Measurements from ENCODE around the gene PTPRM. TPM values are rescaled to one million over a fixed set of nuclear protein-coding genes. Genes with fewer than 3 reads are reported as not detected.

Gene PTPRM
- total RNA-seq, 1 experiment from 2014 or later = 6.2 TPM

- Histone ChIP-seq H3K14ac (ENCODE audit: insufficient read depth, low read length) (no peak overlapping the region), H2AFZ (ENCODE audit: low read length) (no peak overlapping the region), H3K56ac (ENCODE audit: insufficient read length, low read depth, low read length) (no peak overlapping the region), H3K23ac (ENCODE audit: insufficient read length, low read depth, low read length) (no peak overlapping the region), H2BK12ac (ENCODE audit: insufficient read length, low read depth, low read length) (no peak overlapping the region), H3K4ac (ENCODE audit: low read depth, low read length) (no peak overlapping the region), H4K91ac (ENCODE audit: insufficient read length, low read depth, low read length) (no peak overlapping the region), H4K8ac (replicated peaks; ENCODE audit: insufficient read length, low read depth, low read length) (no peak overlapping the region), H2BK20ac (ENCODE audit: low read depth, low read length, poor library complexity, severe bottlenecking) (no peak overlapping the region), H2BK120ac (ENCODE audit: low read depth, low read length, poor library complexity, severe bottlenecking) (no peak overlapping the region), H3K18ac (ENCODE audit: insufficient read length, low read depth, low read length) (no peak overlapping the region), H3K9me3 (ENCODE audit: control insufficient read depth, low read depth, low read length) (no peaks in the 10 kb centered on the region), H4K20me1 (ENCODE audit: control insufficient read depth, insufficient read depth, insufficient read length) (no peaks in the 10 kb centered on the region), H3K27ac (ENCODE audit: insufficient read length, low read depth, low read length) (no peak overlapping the region), H2AK5ac (ENCODE audit: insufficient read length, low read length) (no peak overlapping the region), H3K4me1 (ENCODE audit: insufficient read depth, low read length) (no peaks in the 10 kb centered on the region), H3K79me2 (ENCODE audit: insufficient read depth, low read length) (no peaks in the 10 kb centered on the region), H3K4me2 (ENCODE audit: insufficient read depth, insufficient read length, low read length) (no peak overlapping the region), H3T11ph (ENCODE audit: low read length) (no peak overlapping the region), H3K27me3 (ENCODE audit: insufficient read depth, low read length) (no peaks in the 10 kb centered on the region), H2BK5ac (ENCODE audit: insufficient read length, low read length) (no peak overlapping the region), H3K9ac (ENCODE audit: extremely low read depth, insufficient read length, low read length) (no peak overlapping the region), H3K23me2 (ENCODE audit: insufficient read length, low read depth, low read length, poor library complexity, severe bottlenecking) (no peaks in the 10 kb centered on the region), H4K5ac (ENCODE audit: insufficient read length, low read depth, low read length) (no peak overlapping the region), H2BK15ac (ENCODE audit: low read depth, low read length) (no peak overlapping the region), H3K79me1 (ENCODE audit: insufficient read depth, low read depth, low read length, poor library complexity, severe bottlenecking) (no peaks in the 10 kb centered on the region)
- Mint-ChIP-seq H3K4me1 (no peaks in the 10 kb centered on the region; a peak in 1 of 4 replicates), H3K27ac (no peak overlapping the region), H3K36me3 (ENCODE audit: insufficient read depth in 1 of 3, low read depth in 3 of 3) (peaks cover 0 to 2% (median 0%) of the 10 kb centered on the region in 3 experiments; a peak in 2 of 7 replicates), H3K27me3 (ENCODE audit: low read depth) (no peaks in the 10 kb centered on the region), H3K9me3 (peaks cover 0 to 2% of the 10 kb centered on the region in 2 experiments; a peak in 1 of 5 replicates), H3K4me3 (no peak overlapping the region)
- DNase-seq = no peak
- TF ChIP-seq CTCF (conservative IDR thresholded peaks at IDR 0.05) = no peak
- no CpG with 5 or more reads among the region's 3 CpGs for WGBS (ENCODE audit: extremely low coverage, insufficient read length, low lambda C conversion rate)
These were observed 420.3 kb downstream of the PTPRM start for GRCh38 chr18:7987284-7987976.
